AG04449 (cell line): ENCODE data around the gene DNPEP.

ENCODE experiments used
- CTCF ChIA-PET: fragments of 350-600 bp; formaldehyde crosslinking; extraction: SDS; loops from one replicate; lab custom pipeline; 2021; ENCODE audit warnings: antibody characterized with exemption; lab: Yijun Ruan, JAX
- POLR2A ChIA-PET: fragments of 400-600, 350-600 bp; formaldehyde crosslinking; extraction: SDS; loops from one replicate; lab custom pipeline; 2020; ENCODE audit warnings: antibody characterized with exemption, inconsistent platforms; lab: Yijun Ruan, JAX
- DNase-seq: peaks from one replicate; pipeline ENCODE4 v3.0.0-alpha.2; 2010; ENCODE audit warnings: low read depth, low spot score
- H3K4me3 ChIP-seq: 2 replicates; pipeline ENCODE4 v1.5.1; 2011; ENCODE audit warnings: low read depth, mild to moderate bottlenecking, control low read depth, low read length
- TF ChIP-seq, protein P1 (sequence below): IDR thresholded peaks from one replicate; pipeline ENCODE4 v1.5.1; 2011; ENCODE audit warnings: mild to moderate bottlenecking, moderate library complexity, low read length, control low read depth, inconsistent platforms; ENCODE audit not compliant: insufficient read depth; ENCODE audit errors: missing control alignments

The DNPEP gene

DNA sequence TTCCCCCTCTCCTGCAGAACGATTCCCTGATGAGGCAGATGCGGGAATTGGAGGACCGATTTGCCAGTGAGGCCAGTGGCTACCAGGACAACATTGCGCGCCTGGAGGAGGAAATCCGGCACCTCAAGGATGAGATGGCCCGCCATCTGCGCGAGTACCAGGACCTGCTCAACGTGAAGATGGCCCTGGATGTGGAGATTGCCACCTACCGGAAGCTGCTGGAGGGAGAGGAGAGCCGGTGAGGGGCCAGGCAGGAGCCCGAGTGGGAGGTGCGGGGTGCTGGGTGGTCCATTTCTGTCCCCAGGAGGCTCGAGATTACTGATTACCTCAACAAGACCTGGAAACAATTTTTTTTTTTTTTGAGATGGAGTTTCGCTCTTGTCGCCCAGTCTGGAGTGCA is 33.6 kb upstream of the DNPEP start:
- H3K4me3 ChIP-seq: no peak overlapping the region
- no peak for DNase-seq
- CTCF ChIA-PET: interaction anchor here (1.6 kb wide), 1 partner anchor 19 kb away, joined by 4 read pairs; no protein-coding TSS in a partner anchor
- POLR2A ChIA-PET: no interaction called here
- TF ChIP-seq, protein P1, sequence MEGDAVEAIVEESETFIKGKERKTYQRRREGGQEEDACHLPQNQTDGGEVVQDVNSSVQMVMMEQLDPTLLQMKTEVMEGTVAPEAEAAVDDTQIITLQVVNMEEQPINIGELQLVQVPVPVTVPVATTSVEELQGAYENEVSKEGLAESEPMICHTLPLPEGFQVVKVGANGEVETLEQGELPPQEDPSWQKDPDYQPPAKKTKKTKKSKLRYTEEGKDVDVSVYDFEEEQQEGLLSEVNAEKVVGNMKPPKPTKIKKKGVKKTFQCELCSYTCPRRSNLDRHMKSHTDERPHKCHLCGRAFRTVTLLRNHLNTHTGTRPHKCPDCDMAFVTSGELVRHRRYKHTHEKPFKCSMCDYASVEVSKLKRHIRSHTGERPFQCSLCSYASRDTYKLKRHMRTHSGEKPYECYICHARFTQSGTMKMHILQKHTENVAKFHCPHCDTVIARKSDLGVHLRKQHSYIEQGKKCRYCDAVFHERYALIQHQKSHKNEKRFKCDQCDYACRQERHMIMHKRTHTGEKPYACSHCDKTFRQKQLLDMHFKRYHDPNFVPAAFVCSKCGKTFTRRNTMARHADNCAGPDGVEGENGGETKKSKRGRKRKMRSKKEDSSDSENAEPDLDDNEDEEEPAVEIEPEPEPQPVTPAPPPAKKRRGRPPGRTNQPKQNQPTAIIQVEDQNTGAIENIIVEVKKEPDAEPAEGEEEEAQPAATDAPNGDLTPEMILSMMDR: no peak

DNA sequence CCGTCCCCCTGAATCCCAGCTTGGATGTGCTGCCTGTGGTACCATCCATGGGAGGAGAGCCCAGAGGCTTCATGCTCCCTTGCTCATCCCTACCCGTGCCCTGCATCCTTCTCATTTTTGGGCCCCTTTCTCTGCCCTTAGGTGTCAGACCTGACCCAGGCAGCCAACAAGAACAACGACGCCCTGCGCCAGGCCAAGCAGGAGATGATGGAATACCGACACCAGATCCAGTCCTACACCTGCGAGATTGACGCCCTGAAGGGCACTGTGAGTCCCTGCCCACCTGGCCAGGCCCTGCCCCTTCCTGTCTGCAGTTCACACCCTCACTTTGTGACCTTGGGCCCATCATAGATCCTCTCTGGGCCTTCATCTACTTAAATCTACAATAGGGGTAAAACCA is 33.0 kb upstream of the DNPEP start:
- no peak for DNase-seq
- no peak overlapping the region for H3K4me3 ChIP-seq
- CTCF ChIA-PET: interaction anchor here (0.8 to 4.7 kb wide), 4 partner anchors 16 to 109 kb away, joined by 3 to 18 read pairs (median 4); no protein-coding TSS in a partner anchor
- TF ChIP-seq, protein P1: no peak
- POLR2A ChIA-PET: no interaction called here

DNA sequence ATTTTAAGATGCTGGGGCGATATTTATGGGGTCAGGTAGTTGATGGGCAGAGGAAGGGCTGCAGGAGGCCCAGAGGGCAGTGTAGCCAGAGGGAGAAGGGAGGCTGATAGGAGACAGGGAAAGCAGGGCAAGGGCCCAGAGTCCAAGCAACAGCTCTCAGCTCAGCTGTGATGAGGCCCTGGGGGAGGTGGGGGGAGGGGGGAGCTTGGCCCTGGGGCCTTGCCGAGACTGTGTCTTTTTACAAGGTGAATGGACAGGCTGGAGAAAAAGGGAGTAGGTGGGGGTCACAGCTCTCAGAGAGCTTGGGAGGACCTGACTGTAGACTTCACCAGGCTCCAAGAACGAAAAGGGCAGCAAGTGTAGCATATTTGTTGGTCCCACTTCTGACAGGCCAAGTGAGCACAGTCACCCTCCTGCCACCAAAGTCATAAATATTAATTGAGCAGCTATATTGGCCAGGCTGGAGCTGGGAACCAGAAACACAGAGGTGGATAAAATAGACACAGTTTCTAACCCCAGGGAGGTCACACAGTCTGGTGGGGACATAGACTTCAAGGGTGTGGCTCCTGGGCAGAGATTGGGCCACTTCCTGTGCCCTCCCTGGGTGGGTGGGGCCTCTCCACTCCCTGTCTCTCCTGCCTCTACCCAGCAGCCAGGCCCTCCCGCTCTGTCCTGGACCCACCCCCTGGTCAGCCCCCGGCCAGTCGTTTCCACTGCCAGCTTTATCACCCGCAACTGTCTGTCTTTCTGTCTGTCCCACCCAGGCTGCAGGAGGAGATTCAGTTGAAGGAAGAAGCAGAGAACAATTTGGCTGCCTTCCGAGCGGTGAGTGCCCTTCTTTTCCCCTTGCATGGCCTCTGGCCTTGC is 31.9 kb upstream of the DNPEP start:
- TF ChIP-seq, protein P1: no peak
- POLR2A ChIA-PET: no interaction called here
- DNase-seq: no peak
- CTCF ChIA-PET: interaction anchor here (0.6 to 4.7 kb wide), 7 partner anchors 9 to 111 kb away, joined by 3 to 18 read pairs (median 3); no protein-coding TSS in a partner anchor
- H3K4me3 ChIP-seq: no peak overlapping the region

DNA sequence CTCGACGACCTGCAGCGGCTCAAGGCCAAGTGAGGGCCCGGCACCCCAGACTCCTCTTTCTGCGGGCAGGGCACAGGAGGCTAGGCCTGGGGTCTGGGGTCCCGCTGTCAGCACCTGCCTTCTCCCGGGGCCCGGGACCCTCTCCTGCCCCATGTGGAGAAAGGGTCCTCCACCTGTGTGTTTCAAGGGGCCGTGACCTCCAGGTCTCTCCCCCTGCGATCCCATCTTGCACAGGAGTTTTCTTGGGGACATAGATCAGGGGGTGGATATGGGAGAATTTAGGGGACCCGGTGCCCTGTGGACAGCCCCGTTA is 31.3 kb upstream of the DNPEP start:
- DNase-seq: no peak
- CTCF ChIA-PET: interaction anchor here (0.8 to 4.7 kb wide), 9 partner anchors 10 to 111 kb away, joined by 3 to 18 read pairs (median 4); no protein-coding TSS in a partner anchor
- H3K4me3 ChIP-seq: no peak overlapping the region
- TF ChIP-seq, protein P1: no peak
- POLR2A ChIA-PET: no interaction called here

DNA sequence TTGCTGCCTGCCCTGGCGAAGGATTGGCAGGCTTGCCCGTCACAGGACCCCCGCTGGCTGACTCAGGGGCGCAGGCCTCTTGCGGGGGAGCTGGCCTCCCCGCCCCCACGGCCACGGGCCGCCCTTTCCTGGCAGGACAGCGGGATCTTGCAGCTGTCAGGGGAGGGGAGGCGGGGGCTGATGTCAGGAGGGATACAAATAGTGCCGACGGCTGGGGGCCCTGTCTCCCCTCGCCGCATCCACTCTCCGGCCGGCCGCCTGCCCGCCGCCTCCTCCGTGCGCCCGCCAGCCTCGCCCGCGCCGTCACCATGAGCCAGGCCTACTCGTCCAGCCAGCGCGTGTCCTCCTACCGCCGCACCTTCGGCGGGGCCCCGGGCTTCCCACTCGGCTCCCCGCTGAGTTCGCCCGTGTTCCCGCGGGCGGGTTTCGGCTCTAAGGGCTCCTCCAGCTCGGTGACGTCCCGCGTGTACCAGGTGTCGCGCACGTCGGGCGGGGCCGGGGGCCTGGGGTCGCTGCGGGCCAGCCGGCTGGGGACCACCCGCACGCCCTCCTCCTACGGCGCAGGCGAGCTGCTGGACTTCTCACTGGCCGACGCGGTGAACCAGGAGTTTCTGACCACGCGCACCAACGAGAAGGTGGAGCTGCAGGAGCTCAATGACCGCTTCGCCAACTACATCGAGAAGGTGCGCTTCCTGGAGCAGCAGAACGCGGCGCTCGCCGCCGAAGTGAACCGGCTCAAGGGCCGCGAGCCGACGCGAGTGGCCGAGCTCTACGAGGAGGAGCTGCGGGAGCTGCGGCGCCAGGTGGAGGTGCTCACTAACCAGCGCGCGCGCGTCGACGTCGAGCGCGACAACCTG is 30.7 kb upstream of the DNPEP start, which contains the start of gene DES:
Gene DES, plus strand, starts transcription at position 223 of the 857 bp plus-strand sequence. Its CDS starts 86 bp downstream, at position 309.
- no peak within 1 kb of the TSS for H3K4me3 ChIP-seq
- TF ChIP-seq, protein P1: no peak
- ChIA-PET POLR2A (no interaction called here), CTCF (interaction anchor here (0.8 to 4.7 kb wide), 9 partner anchors 10 to 112 kb away, joined by 3 to 18 read pairs (median 5); no protein-coding TSS in a partner anchor)
- no peak for DNase-seq
